GM21619 (cell line): ENCODE measurements around the gene CD55.
A peak's percentile ranks its signal among the peaks of the same experiment; 100 is the strongest.

Experiments used
- ATAC-seq: cut with Tn5 transposase; IDR thresholded peaks from one replicate; pipeline ENCODE4 v1.9.1; 2021; ENCODE audit not compliant: unreplicated experiment

The CD55 gene

GRCh38 chr1:207328004-207328403 is 6.5 kb downstream of the CD55 start:
- ATAC-seq = no peak

GRCh38 chr1:207328908-207329440 is 7.5 kb downstream of the CD55 start:
- no peak for ATAC-seq

- ATAC-seq = no peak
Measured at GRCh38 chr1:207329469-207329868, 8.0 kb downstream of the CD55 start.

GRCh38 chr1:207330011-207330710 is 8.7 kb downstream of the CD55 start:
- ATAC-seq = no peak

GRCh38 chr1:207331354-207332313 is 10.2 kb downstream of the CD55 start:
- ATAC-seq = no peak

- ATAC-seq = no peak
Measured at GRCh38 chr1:207333009-207333600, 11.6 kb downstream of the CD55 start.

- no peak for ATAC-seq
Measured at GRCh38 chr1:207333620-207334019, 12.1 kb downstream of the CD55 start.

- ATAC-seq = no peak
Measured at GRCh38 chr1:207334337-207334736, 12.9 kb downstream of the CD55 start.

- no peak for ATAC-seq
Measured at GRCh38 chr1:207335138-207335537, 13.7 kb downstream of the CD55 start.

GRCh38 chr1:207335695-207336363 is 14.4 kb downstream of the CD55 start:
- ATAC-seq = peak; percentile 57

GRCh38 chr1:207336559-207337467 is 15.3 kb downstream of the CD55 start:
- ATAC-seq = peak; percentile 61

GRCh38 chr1:207342332-207342731 is 20.9 kb downstream of the CD55 start:
- ATAC-seq = no peak

GRCh38 chr1:207343675-207344074 is 22.2 kb downstream of the CD55 start:
- ATAC-seq = no peak

- ATAC-seq = no peak
Measured at GRCh38 chr1:207344221-207344620, 22.7 kb downstream of the CD55 start.

- ATAC-seq = no peak
Measured at GRCh38 chr1:207345644-207346477, 24.4 kb downstream of the CD55 start.

- no peak for ATAC-seq
Measured at GRCh38 chr1:207346513-207346912, 25.0 kb downstream of the CD55 start.

- no peak for ATAC-seq
Measured at GRCh38 chr1:207349979-207350378, 28.5 kb downstream of the CD55 start.

GRCh38 chr1:207352554-207352953 is 31.1 kb downstream of the CD55 start:
- no peak for ATAC-seq

GRCh38 chr1:207355060-207355459 is 33.6 kb downstream of the CD55 start:
- no peak for ATAC-seq
